ENCODE results near the gene C9orf57. TPM values are rescaled to one million over a fixed set of nuclear protein-coding genes. Genes with fewer than 3 reads are reported as not detected.

Gene C9orf57
- total RNA-seq, 1 donor from 2014 or later, result not detected

DNA sequence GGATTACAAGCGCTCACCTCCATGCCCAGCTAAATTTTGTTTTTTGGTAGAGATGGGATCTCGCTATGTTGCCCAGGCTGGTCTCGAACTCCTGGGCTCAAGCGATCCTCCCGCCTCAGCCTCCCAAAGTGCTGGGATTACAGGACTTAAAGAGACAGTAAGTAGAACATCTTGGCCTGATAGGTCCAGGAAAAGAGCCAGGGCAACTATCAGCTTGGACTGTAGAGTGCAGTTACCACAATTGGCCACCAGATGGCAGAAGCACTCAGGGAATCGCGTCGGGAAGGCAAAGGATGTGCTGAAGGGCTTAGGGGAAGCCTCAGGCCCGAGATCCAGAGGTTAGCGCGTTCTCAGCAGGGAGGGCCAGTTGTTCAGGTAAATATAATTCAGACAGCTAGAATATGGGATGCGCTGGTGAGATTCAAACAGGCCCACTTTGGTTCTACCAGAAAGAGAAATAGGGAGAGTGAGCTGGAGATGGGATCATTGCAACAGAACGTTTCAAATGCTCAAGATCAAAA, 21.5 kb downstream of the C9orf57 start:
- Mint-ChIP-seq H3K9me3 (ENCODE audit: low read depth) (no peaks in the 10 kb centered on the region), H3K27ac (ENCODE audit: unreplicated experiment) (no peak overlapping the region), H3K36me3 (ENCODE audit: low read depth) (no peaks in the 10 kb centered on the region), H3K4me1 (ENCODE audit: low read depth) (peaks cover 9% of the 10 kb centered on the region), H3K4me3 (ENCODE audit: unreplicated experiment) (no peak overlapping the region), H3K27me3 (ENCODE audit: low read depth) (peaks cover 13% of the 10 kb centered on the region)
- TF ChIP-seq, protein P1, sequence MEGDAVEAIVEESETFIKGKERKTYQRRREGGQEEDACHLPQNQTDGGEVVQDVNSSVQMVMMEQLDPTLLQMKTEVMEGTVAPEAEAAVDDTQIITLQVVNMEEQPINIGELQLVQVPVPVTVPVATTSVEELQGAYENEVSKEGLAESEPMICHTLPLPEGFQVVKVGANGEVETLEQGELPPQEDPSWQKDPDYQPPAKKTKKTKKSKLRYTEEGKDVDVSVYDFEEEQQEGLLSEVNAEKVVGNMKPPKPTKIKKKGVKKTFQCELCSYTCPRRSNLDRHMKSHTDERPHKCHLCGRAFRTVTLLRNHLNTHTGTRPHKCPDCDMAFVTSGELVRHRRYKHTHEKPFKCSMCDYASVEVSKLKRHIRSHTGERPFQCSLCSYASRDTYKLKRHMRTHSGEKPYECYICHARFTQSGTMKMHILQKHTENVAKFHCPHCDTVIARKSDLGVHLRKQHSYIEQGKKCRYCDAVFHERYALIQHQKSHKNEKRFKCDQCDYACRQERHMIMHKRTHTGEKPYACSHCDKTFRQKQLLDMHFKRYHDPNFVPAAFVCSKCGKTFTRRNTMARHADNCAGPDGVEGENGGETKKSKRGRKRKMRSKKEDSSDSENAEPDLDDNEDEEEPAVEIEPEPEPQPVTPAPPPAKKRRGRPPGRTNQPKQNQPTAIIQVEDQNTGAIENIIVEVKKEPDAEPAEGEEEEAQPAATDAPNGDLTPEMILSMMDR (IDR thresholded peaks at IDR 0.05), result peak; percentile 98
- no peak for DNase-seq (ENCODE audit: low spot score)

DNA sequence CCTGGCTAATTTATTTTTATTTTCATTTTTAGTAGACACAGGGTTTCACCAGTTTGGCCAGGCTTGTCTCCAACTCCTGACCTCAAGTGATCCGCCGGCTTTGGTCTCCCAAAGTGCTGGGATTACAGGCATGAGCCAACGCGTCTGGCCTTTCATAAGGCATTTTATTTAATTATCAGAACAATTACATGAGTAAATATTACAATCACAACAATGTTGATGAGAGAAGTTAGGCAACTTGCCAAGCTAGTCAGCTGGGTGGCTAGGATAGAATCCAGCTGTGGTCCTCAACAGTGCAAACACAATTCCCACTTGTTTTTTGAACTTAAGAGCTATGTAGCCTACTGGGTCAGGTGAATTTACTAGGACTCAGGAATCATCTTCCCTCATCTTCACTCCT, 22.0 kb downstream of the C9orf57 start:
- Mint-ChIP-seq H3K9me3 (ENCODE audit: low read depth) (no peaks in the 10 kb centered on the region), H3K27ac (ENCODE audit: unreplicated experiment) (no peak overlapping the region), H3K4me1 (ENCODE audit: low read depth) (peaks cover 9% of the 10 kb centered on the region), H3K36me3 (ENCODE audit: low read depth) (no peaks in the 10 kb centered on the region), H3K27me3 (ENCODE audit: low read depth) (peaks cover 13% of the 10 kb centered on the region), H3K4me3 (ENCODE audit: unreplicated experiment) (no peak overlapping the region)
- TF ChIP-seq, protein P1 (IDR thresholded peaks at IDR 0.05), result no peak
- DNase-seq (ENCODE audit: low spot score), result no peak

DNA sequence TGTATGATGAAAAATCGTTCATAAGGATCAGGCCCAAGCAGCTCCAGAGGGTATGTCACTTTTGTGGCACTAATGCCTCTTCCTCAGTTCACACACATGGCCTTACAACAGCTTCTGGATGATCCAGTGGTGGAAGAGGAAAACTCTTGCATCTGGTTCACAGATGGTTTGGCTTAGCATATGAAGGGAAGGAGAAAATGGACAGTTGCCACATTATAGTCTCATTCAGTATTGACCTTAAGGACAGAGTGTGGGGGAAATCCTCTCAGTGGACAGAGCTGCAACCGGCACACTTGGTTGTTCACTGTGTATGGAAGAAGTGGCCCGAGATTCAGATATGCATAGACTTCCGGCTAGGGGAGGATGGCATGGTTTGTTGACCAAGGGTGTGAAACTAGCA, 22.8 kb downstream of the C9orf57 start:
- no peak for DNase-seq (ENCODE audit: low spot score)
- Mint-ChIP-seq H3K36me3 (ENCODE audit: low read depth) (no peaks in the 10 kb centered on the region), H3K4me3 (ENCODE audit: unreplicated experiment) (no peak overlapping the region), H3K27me3 (ENCODE audit: low read depth) (peaks cover 13% of the 10 kb centered on the region), H3K4me1 (ENCODE audit: low read depth) (peaks cover 9% of the 10 kb centered on the region), H3K9me3 (ENCODE audit: low read depth) (no peaks in the 10 kb centered on the region), H3K27ac (ENCODE audit: unreplicated experiment) (no peak overlapping the region)
- TF ChIP-seq, protein P1 (IDR thresholded peaks at IDR 0.05), result no peak

DNA sequence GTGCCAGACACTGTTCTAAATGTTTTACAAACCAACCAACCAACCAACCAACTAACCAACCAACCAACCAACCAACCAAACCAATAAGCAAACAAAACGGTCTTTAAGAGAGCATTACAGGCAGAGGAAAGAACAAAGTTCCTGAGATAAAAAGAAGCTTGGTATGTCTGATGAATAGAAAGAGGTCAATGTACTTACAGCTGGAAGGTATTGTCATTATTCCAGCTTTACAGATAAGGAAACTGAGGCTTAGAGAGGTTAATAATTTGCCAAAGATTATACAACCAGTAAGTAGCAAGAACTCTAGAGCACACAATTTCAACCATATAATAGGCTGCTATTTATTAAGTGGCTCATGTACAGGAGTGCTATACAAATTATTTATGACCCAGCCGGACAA, 29.6 kb downstream of the C9orf57 start:
- no peaks in the 10 kb centered on the region for H3K9me3 Mint-ChIP-seq (ENCODE audit: low read depth)
- H3K27ac Mint-ChIP-seq (ENCODE audit: unreplicated experiment), result no peak overlapping the region
- TF ChIP-seq, protein P1 (IDR thresholded peaks at IDR 0.05), result no peak
- peaks cover 4% of the 10 kb centered on the region for H3K4me1 Mint-ChIP-seq (ENCODE audit: low read depth)
- no peak for DNase-seq (ENCODE audit: low spot score)
- peaks cover 2% of the 10 kb centered on the region for H3K27me3 Mint-ChIP-seq (ENCODE audit: low read depth)
- no peak overlapping the region for H3K4me3 Mint-ChIP-seq (ENCODE audit: unreplicated experiment)
- H3K36me3 Mint-ChIP-seq (ENCODE audit: low read depth), result no peaks in the 10 kb centered on the region

DNA sequence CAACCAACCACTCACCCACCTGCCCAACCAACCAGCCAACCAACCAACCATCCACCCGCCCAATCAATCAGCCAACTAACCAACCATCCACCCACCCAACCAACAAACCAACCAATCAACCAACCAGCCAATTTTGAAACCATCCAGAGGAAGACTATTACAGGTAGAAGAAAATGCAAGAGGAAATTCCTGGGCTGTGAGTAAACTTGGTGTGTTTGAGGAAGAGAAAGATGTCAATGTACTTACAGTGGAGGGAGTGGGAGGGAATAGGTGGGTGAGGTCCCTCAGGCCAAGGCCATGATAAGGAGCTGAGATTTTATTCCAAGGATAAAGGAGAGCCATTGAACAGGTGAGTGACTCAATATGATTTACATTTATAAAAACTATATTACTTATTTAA, 30.4 kb downstream of the C9orf57 start:
- H3K4me3 Mint-ChIP-seq (ENCODE audit: unreplicated experiment), result no peak overlapping the region
- no peaks in the 10 kb centered on the region for H3K9me3 Mint-ChIP-seq (ENCODE audit: low read depth)
- H3K36me3 Mint-ChIP-seq (ENCODE audit: low read depth), result no peaks in the 10 kb centered on the region
- TF ChIP-seq, protein P1 (IDR thresholded peaks at IDR 0.05), result no peak
- H3K27me3 Mint-ChIP-seq (ENCODE audit: low read depth), result no peaks in the 10 kb centered on the region
- H3K27ac Mint-ChIP-seq (ENCODE audit: unreplicated experiment), result no peak overlapping the region
- peaks cover 8% of the 10 kb centered on the region for H3K4me1 Mint-ChIP-seq (ENCODE audit: low read depth)
- no peak for DNase-seq (ENCODE audit: low spot score)

Data from chondrocyte (in vitro differentiated cells).